DMS53 treated with DMSO at 0.1 percent for 48 hours (cell line): ENCODE results near the gene CD300A.

ENCODE experiments used
- DNase-seq: peaks from one replicate; lab custom pipeline; 2025; ENCODE audit not compliant: unreplicated experiment; lab: John Stamatoyannopoulos, UW

CD300A gene

DNA sequence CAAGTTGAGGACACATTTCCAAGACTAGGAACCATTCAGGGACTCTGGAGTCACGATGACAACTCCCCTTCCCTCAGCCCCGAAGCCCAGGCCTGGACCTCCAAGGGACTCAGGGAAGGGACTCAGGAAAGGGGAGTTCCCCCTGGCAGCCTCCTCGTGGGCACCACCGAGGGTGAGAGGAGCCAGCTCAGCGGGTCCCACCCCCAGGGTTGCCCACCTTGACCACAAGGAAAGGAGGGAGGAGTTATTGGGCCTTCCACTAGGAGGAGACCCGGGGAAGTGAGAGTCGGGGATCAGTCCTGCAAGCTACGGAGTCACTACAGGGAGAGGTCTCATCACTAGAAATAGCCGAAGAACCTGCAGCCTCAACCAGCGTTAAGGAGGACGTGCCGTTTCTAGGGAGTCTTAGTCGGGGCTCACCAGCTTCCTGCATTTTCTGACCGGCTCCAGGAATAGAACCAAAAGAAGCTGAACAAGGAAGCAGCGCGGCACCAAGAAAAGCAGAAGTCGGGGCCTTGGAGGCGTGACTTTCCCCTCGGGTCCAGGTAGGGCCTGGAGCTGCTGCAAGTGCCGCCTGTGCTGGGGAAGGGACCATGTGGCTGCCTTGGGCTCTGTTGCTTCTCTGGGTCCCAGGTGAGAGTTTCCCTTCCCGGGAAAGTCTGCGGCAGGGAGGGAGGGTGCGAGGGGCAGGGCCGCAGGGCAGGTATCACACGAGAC is at the start of gene CD300A:
CD300A (plus strand) TSS at position 524 of the 717 bp plus-strand sequence; CDS start at position 594, 70 bp downstream.
- DNase-seq: no peak

DNA sequence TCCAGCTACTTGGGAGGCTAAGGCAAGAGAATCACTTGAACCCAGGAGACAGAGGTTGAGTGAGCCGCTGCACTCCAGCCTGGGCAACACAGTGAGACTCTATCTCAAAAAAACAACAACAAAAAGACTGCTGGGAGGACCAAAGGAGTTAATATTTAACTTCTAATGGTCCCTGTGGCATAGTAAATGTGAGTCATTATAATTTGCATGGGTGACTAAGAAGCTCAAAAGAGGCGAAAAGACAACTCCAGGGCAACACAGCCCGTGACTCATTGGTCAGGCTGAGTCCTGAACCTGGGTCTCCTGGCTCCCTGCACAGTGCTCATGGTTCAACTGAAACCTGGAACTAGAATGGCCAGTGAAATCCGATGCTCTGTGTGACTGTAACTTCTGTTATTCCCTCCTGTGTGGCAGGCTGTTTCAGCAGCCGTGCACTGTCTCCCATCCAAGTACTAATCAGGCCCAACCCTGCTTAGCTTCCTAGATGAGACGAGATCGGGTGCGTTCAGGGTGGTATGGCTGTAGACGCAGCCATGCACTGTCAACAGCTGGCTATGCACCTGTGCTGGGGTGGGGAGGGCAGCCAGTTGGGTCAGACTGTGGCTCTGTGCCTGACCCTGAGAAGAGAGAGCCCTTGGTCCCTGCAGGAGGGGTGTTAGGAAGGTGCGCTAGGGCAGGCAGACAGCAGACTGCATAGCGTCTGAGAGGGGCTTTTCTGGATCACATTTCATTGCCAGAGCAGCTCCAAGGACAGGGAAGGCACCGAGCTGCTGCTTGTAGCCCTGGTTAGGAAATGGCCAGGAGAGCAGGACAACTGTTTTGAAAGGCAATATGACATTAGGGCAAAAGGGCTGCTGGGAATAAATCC is 49.0 kb upstream of the CD300A start:
- DNase-seq: peak; percentile 82

DNA sequence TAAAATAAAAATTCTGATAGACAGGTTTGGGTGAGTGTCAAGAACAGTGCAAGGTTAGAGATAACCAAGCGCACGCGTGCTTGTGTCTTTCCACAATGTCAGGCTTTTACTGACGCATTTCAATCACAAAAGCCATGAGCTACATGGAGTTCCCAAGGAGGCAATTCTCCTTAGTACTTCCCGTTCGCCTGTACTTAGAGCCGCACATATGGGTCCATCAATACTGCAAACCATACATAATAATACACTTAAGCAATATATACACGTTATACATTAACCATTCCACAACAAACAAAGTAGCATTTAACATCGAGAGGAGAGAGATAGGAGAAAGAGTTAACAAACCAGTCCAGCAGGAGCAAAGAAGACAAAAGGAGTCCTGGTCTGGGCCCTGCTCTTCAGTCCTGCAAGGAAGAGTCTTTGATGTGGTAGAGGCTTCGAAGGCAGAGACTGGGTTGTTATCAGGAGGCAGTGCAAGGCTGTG is 46.5 kb upstream of the CD300A start:
- peak; percentile 37 for DNase-seq

DNA sequence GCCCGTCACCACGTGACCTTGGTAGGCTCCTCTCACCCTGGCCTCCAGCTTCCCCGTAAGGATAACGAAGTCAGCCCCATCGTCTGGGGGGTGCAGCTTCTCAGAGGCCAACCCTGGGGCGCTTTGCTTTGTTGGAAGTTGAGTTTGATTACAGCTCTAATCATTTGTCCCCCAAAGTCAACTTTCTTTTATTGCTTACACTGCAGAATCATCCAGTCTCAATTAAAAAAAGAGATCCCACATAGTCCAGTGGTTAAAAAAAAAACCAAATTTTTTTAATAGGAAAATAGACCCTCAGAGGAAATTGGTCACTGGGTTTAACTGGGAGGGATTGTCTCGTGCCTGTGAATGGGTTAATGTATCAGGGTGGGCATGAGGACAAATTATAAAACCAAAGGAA is 42.3 kb upstream of the CD300A start:
- no peak for DNase-seq

DNA sequence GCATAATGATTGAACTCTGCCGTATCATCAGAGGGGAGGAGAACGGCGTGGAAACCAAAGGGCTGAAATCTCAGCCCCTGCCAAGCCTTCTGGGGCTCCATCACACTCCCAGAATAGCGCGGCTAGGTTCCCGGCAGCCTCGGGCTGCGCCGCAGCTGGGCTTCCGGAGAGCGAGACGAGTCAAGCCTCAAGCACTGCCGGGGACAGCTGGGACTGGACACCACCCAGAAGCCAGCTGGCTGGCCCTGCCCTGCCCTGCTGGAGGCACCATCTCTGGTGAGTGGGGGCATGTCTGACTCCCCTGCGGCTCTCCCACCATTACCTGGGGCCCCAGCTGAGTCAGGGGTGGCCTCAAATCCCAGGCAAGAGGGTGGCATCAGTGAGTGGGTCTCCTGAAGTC is 41.8 kb upstream of the CD300A start:
- no peak for DNase-seq

- no peak for DNase-seq
Measured at GRCh38 chr17:74426551-74427047, 39.8 kb upstream of the CD300A start.

- DNase-seq: peak; percentile 12
Measured at GRCh38 chr17:74427048-74427762, 39.2 kb upstream of the CD300A start.

GRCh38 chr17:74427763-74428153 is 38.7 kb upstream of the CD300A start:
- DNase-seq: no peak

DNA sequence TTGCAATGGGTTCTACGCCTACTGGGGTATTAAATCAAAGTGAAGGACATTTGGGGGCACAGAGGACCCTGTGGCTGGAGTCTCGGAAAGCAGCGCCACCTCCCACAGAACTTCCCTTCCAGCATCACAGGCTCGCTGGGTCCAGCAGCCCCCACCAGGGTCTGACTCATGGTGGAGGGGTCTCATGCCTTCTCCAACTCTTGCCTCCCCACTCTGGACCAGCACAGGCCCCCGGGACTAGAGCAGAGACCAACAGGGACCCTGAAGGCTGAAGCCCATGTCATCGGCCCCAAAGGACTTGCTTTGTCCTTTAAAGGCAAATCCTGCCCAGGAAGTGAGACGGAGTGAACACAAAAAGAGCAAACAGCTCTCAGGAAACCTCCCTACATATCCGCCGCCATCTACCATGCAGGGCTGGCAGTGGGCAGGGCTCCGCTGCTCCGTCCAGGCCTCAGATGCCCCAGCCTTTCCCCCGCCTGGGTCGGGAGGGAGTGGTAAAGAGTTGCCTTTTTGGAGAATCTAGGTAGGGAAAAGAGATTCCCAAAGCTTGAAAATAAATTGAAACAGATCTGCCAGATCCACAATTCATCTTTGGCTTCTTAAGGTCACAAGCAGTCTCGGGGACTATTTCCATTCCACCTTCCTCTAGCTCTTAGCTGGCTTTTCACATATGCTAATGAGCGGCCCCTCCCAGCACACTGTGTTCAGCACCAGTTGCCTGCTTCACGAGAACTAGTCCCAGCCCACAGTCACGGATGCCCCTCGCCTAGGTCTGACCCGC is 36.6 kb upstream of the CD300A start:
- peak; percentile 68 for DNase-seq

DNA sequence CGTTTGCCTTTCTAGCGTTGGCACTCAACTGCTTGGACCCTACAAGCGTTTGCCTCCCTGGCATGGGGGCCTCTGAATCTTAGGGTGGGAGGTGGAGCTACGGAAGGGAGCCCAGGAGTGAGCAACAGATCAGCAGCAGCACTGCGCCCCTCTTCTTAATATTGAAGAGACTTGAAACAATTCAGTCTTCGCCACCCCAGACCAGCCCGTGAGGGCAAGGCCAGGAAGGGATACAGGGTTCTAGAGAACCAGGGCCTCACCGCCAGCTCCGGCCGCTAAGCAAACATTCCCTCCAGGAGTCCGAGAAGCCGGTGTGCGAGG is 36.1 kb upstream of the CD300A start:
- no peak for DNase-seq

- DNase-seq: peak; percentile 97
Measured at GRCh38 chr17:74430706-74431567, 35.5 kb upstream of the CD300A start.

DNA sequence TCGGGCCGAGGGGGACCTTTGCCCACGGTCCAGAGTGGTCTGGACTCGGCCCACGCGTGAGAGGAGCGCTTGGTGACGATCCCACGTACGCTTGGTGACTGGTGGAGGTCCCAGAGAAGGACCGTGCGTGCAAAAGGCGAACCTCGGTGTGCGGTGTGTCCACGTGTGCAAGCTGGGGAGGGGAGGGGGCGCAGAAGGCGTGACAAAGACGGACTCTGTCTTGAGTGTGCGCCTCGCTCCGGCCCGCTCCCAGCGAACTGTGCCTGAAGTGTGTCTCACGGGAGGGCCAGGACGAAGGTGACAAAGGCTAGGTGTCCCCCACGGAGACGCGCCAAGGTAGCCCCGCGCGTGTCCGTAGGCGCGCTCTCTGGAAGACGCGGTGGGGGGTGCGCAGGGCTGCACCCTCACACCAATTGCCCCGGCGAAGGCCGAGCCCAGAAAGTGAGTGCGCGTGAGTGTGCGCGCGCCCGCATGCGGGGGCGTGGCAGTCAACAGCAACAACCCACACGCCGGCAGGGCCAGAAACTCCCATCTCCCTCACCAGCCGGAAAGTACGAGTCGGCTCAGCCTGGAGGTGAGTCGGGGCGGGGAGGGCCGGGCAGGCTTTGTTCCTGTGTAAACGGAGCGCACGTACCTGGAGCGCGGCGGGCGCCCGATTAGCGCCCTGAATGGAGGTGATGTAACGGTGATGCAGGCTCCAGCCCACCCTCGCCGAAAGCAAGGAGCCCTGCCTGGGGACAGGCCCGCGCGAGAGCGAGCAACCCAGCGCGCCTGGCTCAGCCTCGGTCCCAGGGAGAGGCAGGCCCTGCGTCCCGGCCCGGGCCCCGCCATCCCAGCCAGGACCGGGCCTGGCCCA is 34.6 kb upstream of the CD300A start, which contains the start of gene GPRC5C:
GPRC5C (plus strand) TSS at position 521 of the 856 bp plus-strand sequence. CDS start 7,689 bp downstream, outside the sequence.
- peak; percentile 82 for DNase-seq

- no peak for DNase-seq
Measured at GRCh38 chr17:74432424-74432690, 34.1 kb upstream of the CD300A start.

DNA sequence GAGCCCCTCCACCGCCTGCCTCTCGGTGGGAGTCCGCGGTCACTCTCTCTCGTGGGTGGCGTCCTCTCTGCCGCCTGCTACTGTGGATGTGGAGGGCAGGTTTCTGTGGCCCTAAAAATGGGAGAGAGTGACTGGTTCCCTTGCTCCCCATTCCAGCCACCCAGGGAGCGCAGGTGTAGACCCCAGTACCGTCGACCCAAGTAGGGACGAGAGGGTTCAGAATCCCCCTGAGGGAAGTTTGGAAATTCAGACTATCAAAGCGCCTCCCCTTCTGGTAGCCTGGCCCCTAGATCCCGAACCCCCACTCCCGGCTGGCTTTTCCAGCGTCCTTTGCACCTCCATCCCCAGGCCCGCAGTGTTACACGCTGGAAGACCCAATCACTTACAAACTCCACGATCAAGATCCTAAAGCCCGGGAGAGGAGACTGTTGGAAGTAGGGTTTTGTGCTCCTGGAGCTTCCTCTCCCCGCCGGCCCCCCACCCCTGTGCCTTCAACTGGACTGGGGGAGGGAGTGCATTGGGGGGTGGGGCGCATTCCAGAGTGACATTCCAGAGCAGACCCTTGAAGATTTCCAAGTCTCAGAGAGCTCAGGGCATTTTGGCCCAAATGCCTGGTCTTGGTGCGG is 33.6 kb upstream of the CD300A start:
- no peak for DNase-seq

- no peak for DNase-seq
Measured at GRCh38 chr17:74433421-74434121, 32.9 kb upstream of the CD300A start.

GRCh38 chr17:74435775-74436359 is 30.6 kb upstream of the CD300A start:
- no peak for DNase-seq

DNA sequence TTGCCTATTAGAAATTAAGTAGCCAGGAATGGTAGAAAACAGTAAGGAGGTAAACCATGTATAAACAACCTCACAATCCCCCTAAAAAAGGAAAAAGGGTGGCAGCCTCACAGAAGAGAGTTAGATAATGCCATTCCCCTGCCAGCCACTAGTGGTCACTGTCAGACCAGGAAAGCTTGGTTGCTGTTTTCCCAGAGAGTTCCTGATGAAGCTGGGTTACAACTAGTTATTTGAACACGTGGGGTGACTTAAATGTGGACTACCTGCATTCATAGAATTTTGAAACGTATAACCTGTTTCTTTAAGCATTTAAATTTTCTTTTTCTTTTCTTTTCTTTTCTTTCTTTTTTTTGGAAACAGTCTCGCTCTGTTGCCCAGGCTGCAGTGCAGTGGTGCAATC is 28.7 kb upstream of the CD300A start:
- DNase-seq: no peak
